CD4-positive, alpha-beta T cell (primary cell): ENCODE measurements around the gene NCAN. TPM values are rescaled to one million over a fixed set of nuclear protein-coding genes. Genes with fewer than 3 reads are reported as not detected.

Experiments
- ATAC-seq: fragments of 200-7000 bp; cut with Tn5 transposase; one replicate; pipeline ENCODE4 v1.10.0; 2022; ENCODE audit warnings: mild to moderate bottlenecking; ENCODE audit not compliant: poor library complexity
- CTCF ChIA-PET: fragments of 350-600 bp; sonication (Branson Sonifier 250); formaldehyde crosslinking; loops from one replicate; lab custom pipeline; 2021; ENCODE audit warnings: antibody characterized with exemption, inconsistent platforms; lab: Charles Lee
- POLR2A ChIA-PET: fragments of 350-600 bp; sonication (Branson Sonifier 250); formaldehyde crosslinking; loops from one replicate; lab custom pipeline; 2021; ENCODE audit warnings: antibody characterized with exemption, inconsistent platforms; lab: Charles Lee
- DNase-seq, 14 experiments: peaks; one replicate each; pipeline ENCODE4 v3.0.0-alpha.2; 2013 to 2020; ENCODE audit warnings: mixed read lengths in 2 of 14
- H3K27ac ChIP-seq, 2 donors: one replicate each; pipeline versions ENCODE4 v1.5.1 to v1.7.0; 2013; ENCODE audit warnings: low read length in 2 of 2, low read depth in 1 of 2, mild to moderate bottlenecking in 1 of 2
- H3K27me3 ChIP-seq, 2 experiments: 1 replicate in 1 of 2; 2 replicates in 1 of 2; pipeline versions ENCODE4 v1.6.1 to v1.7.0; 2013; ENCODE audit warnings: low read length in 2 of 2, control low read depth in 1 of 2, mild to moderate bottlenecking in 1 of 2, moderate library complexity in 1 of 2; ENCODE audit not compliant: insufficient read depth in 2 of 2, control insufficient read depth in 1 of 2
- H3K36me3 ChIP-seq: one replicate; pipeline ENCODE4 v1.6.1; 2013; ENCODE audit warnings: low read length, control low read depth; ENCODE audit not compliant: insufficient read depth
- H3K4me1 ChIP-seq: one replicate; pipeline ENCODE4 v1.6.1; 2013; ENCODE audit warnings: low read length, control low read depth; ENCODE audit not compliant: insufficient read depth
- H3K4me3 ChIP-seq: one replicate; pipeline ENCODE4 v1.5.1; 2013; ENCODE audit warnings: mild to moderate bottlenecking, low read length, moderate library complexity
- H3K9me3 ChIP-seq, 2 experiments: 1 replicate in 1 of 2; 2 replicates in 1 of 2; pipeline versions ENCODE4 v1.6.1 to v1.7.0; 2013; ENCODE audit warnings: low read length in 2 of 2, mild to moderate bottlenecking in 2 of 2, control low read depth in 1 of 2, moderate library complexity in 1 of 2; ENCODE audit not compliant: control insufficient read depth in 1 of 2, insufficient read depth in 1 of 2
- H3K27ac Mint-ChIP-seq: one replicate; pipeline ENCODE4 v1.8.0; 2020; ENCODE audit warnings: mixed read lengths
- H3K27me3 Mint-ChIP-seq: one replicate; pipeline ENCODE4 v1.8.0; 2021; ENCODE audit warnings: mixed read lengths
- H3K36me3 Mint-ChIP-seq: one replicate; pipeline ENCODE4 v1.8.0; 2021; ENCODE audit warnings: low read depth, mixed read lengths
- H3K4me1 Mint-ChIP-seq: one replicate; pipeline ENCODE4 v1.8.0; 2021; ENCODE audit warnings: low read depth, mixed read lengths
- H3K4me3 Mint-ChIP-seq: one replicate; pipeline ENCODE4 v1.8.0; 2020; ENCODE audit warnings: mild to moderate bottlenecking, mixed read lengths
- H3K9me3 Mint-ChIP-seq: one replicate; pipeline ENCODE4 v1.8.0; 2020; ENCODE audit warnings: mixed read lengths
- intact Hi-C, 2 experiments: fragments of 100-400 bp; cut with DNase I in 1 of 2; cut with micrococcal nuclease in 1 of 2; formaldehyde crosslinking; loops; one replicate each; pipeline versions ENCODE4 v1.15.1 to v1.9.0; 2023 to 2025; cut with DNase I, micrococcal nuclease
- total RNA-seq, 174 experiments: library from RNA in 2 of 174; stranded (reverse) in 2 of 174; gene quantifications; one replicate each; pipeline ENCODE4 v1.2.3 and lab custom pipeline; 2021 to 2026
- TF ChIP-seq, protein P1 (sequence below): fragments of 200-600 bp; IDR thresholded peaks from one replicate; pipeline ENCODE4 v1.8.0; 2022; ENCODE audit warnings: antibody characterized with exemption, mild to moderate bottlenecking

NCAN gene
- total RNA-seq, 2 experiments from 2014 or later = not detected

DNA sequence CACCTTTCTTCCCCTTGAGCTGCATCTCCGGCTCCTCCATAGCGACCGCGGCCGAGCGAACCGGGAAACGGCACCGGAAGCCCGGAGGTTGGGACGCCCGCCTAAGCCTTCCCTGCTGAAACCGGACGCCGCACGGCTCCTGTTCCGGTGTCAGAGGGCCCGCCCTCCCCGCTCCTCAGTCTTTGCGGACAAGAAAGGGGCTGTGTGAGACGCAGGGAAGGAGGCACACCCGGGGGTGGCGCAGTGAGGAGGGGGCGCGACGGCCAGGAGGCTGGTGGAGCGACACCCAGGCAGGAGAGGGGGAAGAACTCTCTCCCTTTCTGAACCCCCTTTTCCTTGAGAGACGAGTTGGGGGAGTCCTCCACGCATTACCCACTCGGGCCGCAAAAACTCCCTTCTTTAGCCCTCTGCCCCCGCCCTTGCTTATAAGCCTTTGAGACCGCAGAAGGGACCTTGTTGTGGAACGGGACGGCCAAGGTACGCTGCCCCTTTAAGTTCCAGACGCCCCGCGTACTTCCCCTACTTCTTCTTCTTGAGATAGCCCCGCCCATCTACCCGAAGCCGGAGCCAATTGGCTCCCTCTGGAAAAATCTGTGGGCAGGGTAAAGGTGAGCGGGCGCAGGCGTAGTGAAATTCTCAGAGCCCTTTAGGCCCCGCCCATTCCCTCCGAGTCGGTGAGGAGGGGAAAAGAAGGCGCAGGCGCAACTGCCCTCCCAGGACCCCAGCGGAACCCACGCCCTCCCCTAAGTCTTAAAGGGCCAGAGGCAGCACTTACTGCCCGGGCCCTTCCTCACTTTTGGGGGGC, 19.5 kb upstream of the NCAN start, which contains the start of the genes BORCS8 and RFXANK:
Gene BORCS8 (minus strand): TSS at position 75 of the 805 bp plus-strand sequence. CDS start 35 bp downstream, at position 40.
Gene RFXANK (plus strand): TSS at position 181 of the 805 bp plus-strand sequence. CDS start 1,689 bp downstream, outside the sequence.
- intact Hi-C loops = loop anchor here (1.0 to 5.0 kb wide), 6 partner anchors 11 to 635 kb away; partner anchors contain the start of genes MAU2 (in 2 of the 2), SUGP1 (in 2 of the 2), KXD1 (in 1 of the 2) and NR2C2AP (in 1 of the 2)
- Histone ChIP-seq H3K27ac (peak within 1 kb of the TSS; percentile 100), H3K4me3 (peak within 1 kb of the TSS; percentile 94), H3K4me1 (peaks cover 48% of the 10 kb centered on the region), H3K36me3 (peaks cover 16% of the 10 kb centered on the region), H3K9me3 (no peaks in the 10 kb centered on the region), H3K27me3 (no peaks in the 10 kb centered on the region)
- Mint-ChIP-seq H3K9me3 (no peaks in the 10 kb centered on the region), H3K27ac (peak within 1 kb of the TSS; percentile 97), H3K36me3 (peaks cover 34% of the 10 kb centered on the region), H3K4me1 (peaks cover 56% of the 10 kb centered on the region), H3K27me3 (no peaks in the 10 kb centered on the region), H3K4me3 (peak within 1 kb of the TSS; percentile 97)
- ChIA-PET CTCF (interaction anchor here (0.7 to 1.3 kb wide), 5 partner anchors 11 to 47 kb away, joined by 3 to 4 read pairs (median 3); partner anchors contain the start of gene NR2C2AP), POLR2A (interaction anchor here (0.7 to 5.2 kb wide), 15 partner anchors 10 to 911 kb away, joined by 3 to 80 read pairs (median 4); partner anchors contain the start of genes COPE, DDX49, GATAD2A and JUND)
- TF ChIP-seq, protein P1, sequence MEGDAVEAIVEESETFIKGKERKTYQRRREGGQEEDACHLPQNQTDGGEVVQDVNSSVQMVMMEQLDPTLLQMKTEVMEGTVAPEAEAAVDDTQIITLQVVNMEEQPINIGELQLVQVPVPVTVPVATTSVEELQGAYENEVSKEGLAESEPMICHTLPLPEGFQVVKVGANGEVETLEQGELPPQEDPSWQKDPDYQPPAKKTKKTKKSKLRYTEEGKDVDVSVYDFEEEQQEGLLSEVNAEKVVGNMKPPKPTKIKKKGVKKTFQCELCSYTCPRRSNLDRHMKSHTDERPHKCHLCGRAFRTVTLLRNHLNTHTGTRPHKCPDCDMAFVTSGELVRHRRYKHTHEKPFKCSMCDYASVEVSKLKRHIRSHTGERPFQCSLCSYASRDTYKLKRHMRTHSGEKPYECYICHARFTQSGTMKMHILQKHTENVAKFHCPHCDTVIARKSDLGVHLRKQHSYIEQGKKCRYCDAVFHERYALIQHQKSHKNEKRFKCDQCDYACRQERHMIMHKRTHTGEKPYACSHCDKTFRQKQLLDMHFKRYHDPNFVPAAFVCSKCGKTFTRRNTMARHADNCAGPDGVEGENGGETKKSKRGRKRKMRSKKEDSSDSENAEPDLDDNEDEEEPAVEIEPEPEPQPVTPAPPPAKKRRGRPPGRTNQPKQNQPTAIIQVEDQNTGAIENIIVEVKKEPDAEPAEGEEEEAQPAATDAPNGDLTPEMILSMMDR = no peak
- DNase-seq (peak; percentile 96 to 100 (median 98)), ATAC-seq (peak; percentile 90)

GRCh38 chr19:19192910-19193423, 18.8 kb upstream of the NCAN start:
- Mint-ChIP-seq H3K4me1 (peaks cover 56% of the 10 kb centered on the region), H3K9me3 (no peaks in the 10 kb centered on the region), H3K27ac (peak overlapping the region; percentile 97), H3K27me3 (no peaks in the 10 kb centered on the region), H3K4me3 (peak overlapping the region; percentile 97), H3K36me3 (peaks cover 41% of the 10 kb centered on the region)
- no peaks in the 10 kb centered on the region for H3K9me3 ChIP-seq
- POLR2A ChIA-PET = interaction anchor here (0.6 to 5.2 kb wide), 6 partner anchors 9 to 911 kb away, joined by 3 to 80 read pairs (median 4); partner anchors contain the start of genes GATAD2A, JUND and NR2C2AP
- peaks cover 48% of the 10 kb centered on the region for H3K4me1 ChIP-seq
- TF ChIP-seq, protein P1 = no peak
- no peaks in the 10 kb centered on the region for H3K27me3 ChIP-seq
- CTCF ChIA-PET = interaction anchor here (0.7 to 1.3 kb wide), 3 partner anchors 10 to 1222 kb away, joined by 3 read pairs; partner anchors contain the start of gene NR2C2AP
- H3K27ac ChIP-seq = peak overlapping the region in 1 of 2 donors; percentile 100
- DNase-seq (peak in 1 of 14 experiments; percentile 18), ATAC-seq (no peak)
- H3K4me3 ChIP-seq = peak overlapping the region; percentile 94
- peaks cover 21% of the 10 kb centered on the region for H3K36me3 ChIP-seq
- intact Hi-C loops = loop anchor here (1.0 to 5.0 kb wide), 6 partner anchors 10 to 636 kb away; partner anchors contain the start of genes MAU2 (in 2 of the 2), NR2C2AP (in 2 of the 2), SUGP1 (in 2 of the 2) and KXD1 (in 1 of the 2)

GRCh38 chr19:19193926-19194325, 17.8 kb upstream of the NCAN start:
- H3K27me3 ChIP-seq = no peaks in the 10 kb centered on the region
- ATAC-seq (no peak), DNase-seq (no peak)
- TF ChIP-seq, protein P1 = no peak
- peak overlapping the region; percentile 97 for H3K27ac Mint-ChIP-seq
- H3K4me1 ChIP-seq = peaks cover 48% of the 10 kb centered on the region
- ChIA-PET CTCF (interaction anchor here (0.7 kb wide), 1 partner anchor 1221 kb away, joined by 3 read pairs; no protein-coding TSS in a partner anchor), POLR2A (interaction anchor here (0.6 to 5.2 kb wide), 4 partner anchors 8 to 212 kb away, joined by 3 to 80 read pairs (median 6); partner anchors contain the start of genes GATAD2A and NR2C2AP)
- no peak overlapping the region for H3K27ac ChIP-seq
- H3K4me3 Mint-ChIP-seq = peak overlapping the region; percentile 97
- peaks cover 49% of the 10 kb centered on the region for H3K36me3 Mint-ChIP-seq
- intact Hi-C loops = loop anchor here (1.0 to 5.0 kb wide), 5 partner anchors 9 to 637 kb away; partner anchors contain the start of genes KXD1 (in 1 of the 2), MAU2 (in 1 of the 2), NR2C2AP (in 1 of the 2) and SLC25A42 (in 1 of the 2)
- H3K9me3 ChIP-seq = no peaks in the 10 kb centered on the region
- no peaks in the 10 kb centered on the region for H3K9me3 Mint-ChIP-seq
- no peaks in the 10 kb centered on the region for H3K27me3 Mint-ChIP-seq
- peaks cover 51% of the 10 kb centered on the region for H3K4me1 Mint-ChIP-seq
- H3K36me3 ChIP-seq = peaks cover 30% of the 10 kb centered on the region
- H3K4me3 ChIP-seq = no peak overlapping the region
